Superior temporal gyrus (tissue), 1 donor: ENCODE data around the gene DYRK1A.
"Not testable (repeated sequence)": the region's sequence is repeated elsewhere in the genome, so short reads cannot be mapped to it uniquely, and the experiment has no call there.

ENCODE experiments used
- DNase-seq: peaks from one replicate; pipeline ENCODE4 v3.0.0-alpha.2; 2016; ENCODE audit errors: extremely low spot score

The DYRK1A gene

GRCh38 chr21:37366482-37367316 is at the start of gene DYRK1A:
DYRK1A (plus strand) TSS chr21:37366773; CDS start chr21:37420375, 53,602 bp downstream.
- peak; percentile 98 for DNase-seq

- DNase-seq = no peak
These were observed 47.0 kb upstream of the DYRK1A start for GRCh38 chr21:37319551-37319950.

DNA sequence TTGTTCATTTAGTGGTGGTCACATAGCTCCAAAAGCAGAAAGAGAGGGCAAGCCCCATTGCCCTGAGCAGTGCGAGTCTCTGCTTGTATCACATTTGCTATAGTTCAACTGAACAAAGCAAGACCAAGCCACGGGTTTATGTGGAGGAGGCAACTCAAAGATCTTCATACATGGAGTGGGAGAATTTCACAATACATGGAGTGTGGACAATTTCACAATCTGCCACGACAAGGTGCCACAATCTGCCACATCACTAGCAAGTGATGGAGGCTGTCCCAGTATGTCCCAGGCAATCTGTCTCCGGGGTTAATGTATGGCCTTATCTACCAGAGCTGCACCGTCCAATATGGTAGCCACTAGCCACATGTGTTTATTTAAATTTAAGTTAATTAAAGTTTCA is 44.5 kb upstream of the DYRK1A start:
- DNase-seq = no peak

GRCh38 chr21:37324558-37324957 is 42.0 kb upstream of the DYRK1A start:
- no peak for DNase-seq

DNA sequence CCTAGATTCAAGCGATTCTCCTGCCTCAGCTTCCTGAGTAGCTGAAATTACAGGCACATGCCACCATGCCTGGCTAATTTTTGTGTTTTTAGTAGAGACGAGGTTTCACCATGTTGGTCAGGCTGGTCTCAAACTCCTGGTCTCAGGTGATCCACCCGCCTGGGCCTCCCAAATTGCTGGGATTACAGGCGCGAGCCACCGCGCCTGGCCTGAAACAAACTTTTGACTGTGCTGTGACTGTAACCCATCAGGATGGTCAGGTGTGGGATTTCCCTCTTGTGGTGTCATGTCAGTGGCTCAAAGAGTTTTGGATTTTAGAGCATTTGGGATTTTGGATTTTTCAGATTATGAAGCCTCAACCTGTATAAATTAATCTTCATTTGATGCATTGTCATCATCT is 38.4 kb upstream of the DYRK1A start:
- not testable (repeated sequence) for DNase-seq

- DNase-seq = no peak
These were observed 35.2 kb upstream of the DYRK1A start for GRCh38 chr21:37331411-37331810.

DNA sequence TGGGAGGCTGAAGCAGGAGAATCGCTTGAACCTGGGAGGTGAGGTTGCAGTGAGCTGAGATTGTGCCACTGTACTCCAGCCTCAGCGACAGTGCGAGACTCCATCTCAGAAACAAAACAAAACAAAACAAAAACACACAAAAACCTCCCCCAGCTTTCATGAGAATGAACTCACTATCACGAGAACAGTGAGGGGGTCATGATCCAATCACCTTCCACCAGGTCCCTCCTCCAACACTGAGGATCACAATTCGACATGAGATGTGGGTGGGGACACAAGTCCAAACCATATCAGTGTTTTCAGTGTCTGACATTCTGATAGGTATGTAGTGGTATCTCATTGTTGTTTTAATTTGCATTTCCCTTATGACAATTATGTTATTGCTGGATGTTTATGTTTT is 31.5 kb upstream of the DYRK1A start:
- no peak for DNase-seq

DNA sequence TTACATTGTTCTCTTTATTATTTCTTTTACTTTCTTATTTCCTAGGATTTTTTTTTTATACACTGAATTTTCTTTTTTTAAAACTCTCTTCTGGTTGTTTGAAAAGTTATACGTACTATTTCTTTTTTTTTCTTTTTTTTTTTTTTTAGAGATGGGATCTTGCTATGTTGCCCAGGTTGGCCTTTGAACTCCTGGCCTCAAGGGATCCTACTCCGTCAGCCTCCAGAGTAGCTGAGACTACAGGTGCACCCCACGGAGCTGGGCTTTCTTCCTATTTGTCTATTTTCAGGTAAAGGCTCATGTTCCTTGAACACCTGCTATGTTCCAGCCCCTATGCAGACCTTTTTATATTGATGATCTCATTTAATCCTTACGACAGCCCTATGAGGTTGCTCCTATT is 29.4 kb upstream of the DYRK1A start:
- DNase-seq = no peak

DNA sequence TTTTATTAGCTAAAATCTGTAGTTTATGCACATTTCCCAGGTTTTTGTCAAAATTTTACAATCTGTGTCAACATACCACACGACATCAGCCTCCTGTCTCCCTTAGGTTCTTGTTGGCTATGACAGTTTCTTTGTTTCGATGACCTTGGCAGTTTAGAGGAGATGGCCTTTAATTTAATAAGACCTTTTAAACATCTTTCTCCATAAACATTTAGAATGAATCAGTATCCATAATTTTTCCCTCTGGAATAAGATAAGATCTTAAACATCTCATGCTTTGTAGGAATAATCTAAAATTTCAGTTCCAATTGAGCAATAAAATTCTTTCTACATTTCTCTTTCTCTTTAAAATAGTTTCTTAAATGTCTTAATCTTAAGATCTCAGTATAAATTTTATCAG is 28.7 kb upstream of the DYRK1A start:
- DNase-seq = no peak

DNA sequence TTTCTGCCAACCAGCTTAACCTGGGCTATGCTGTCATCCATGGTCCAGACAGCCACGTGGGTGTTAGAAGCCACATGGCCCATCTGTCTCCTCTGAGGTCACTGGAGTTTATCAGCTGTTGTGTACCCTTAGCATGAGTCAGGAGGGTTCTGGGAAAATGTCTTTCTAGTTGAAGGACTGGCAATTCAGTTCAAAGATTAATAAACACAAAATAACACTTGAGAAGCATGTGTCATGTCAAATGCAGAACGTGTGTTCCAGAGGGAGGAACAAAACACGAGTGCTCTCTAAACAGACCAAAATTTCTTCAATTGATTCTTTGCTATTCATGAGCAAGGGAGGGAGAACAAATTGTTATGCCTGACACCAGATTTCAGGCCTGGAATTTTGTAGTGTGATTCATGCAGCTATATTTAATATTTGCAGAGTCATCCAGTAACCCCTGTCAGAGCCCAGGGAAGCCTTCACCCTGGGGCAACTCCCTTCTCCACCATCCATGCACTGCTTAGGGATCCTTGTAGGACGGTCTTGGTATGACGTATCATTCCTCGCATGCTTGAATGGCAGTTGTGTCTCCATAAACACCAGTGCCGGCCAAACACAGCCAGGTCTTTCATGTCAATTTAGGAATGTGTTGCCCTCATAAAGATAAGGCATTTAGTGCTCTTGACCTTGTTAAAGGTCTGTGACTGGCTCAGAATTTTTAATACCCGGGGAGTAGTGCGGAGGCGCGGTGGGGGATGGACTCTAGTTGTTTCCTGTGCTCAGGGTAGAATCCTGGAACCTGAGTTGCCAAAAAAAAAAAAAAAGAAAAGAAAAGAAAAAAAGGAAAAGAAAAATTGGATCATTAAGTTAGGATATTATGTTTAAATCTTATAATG is 27.7 kb upstream of the DYRK1A start:
- no peak for DNase-seq

DNA sequence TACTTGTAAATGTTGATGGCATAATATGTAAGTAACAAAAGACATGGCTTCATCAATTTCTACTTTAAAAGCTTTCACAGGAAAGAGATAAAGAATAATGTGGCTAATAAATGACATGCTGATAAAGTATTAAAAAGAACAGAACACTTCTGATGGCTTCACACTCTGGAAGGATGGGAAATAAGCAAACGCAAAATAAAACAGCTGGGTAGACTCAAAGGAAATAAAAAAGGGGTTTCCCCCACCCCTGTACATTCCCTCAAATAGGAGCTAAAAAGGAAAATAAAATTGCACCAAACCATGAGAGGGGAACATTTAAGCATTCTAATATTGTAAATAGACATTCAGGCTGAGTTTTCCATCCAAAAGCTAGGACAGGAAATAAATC is 27.0 kb upstream of the DYRK1A start:
- DNase-seq = no peak

DNA sequence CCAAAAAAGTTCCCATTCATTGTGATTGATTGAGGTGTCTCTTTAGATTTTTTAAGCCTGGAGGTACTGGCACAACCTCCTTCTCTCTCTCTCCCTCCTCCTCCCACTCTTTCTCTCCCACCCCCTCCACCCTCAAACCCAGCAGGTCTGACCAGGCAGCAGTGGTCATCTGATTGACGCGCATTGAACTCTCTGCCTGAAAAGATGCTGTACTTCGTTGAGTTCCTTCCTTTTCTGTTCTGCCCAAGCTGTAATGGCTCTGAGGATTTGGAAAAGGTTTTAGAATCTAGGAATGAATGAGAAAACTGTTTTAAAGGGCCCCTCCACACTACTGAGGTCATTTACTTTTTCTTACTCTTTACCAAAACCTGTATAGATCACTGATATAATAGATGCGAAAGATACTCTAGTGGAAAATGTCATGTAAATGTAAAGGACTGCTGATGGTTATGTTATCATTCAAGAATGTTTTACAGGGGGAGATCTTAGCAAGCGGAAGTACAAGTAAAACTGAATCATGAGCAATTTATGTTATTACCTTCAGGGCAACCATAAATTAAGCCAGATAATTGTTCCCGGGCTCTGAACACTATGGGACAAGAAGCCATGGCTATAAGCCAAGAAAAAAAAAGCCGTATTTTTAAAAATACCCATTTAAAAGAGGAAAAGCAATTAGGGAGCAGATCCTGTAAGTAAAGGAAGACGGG is 25.2 kb upstream of the DYRK1A start:
- DNase-seq = no peak

GRCh38 chr21:37342046-37342632 is 24.4 kb upstream of the DYRK1A start:
- no peak for DNase-seq

GRCh38 chr21:37346841-37347430 is 19.6 kb upstream of the DYRK1A start:
- no peak for DNase-seq

GRCh38 chr21:37348664-37349063 is 17.9 kb upstream of the DYRK1A start:
- no peak for DNase-seq

DNA sequence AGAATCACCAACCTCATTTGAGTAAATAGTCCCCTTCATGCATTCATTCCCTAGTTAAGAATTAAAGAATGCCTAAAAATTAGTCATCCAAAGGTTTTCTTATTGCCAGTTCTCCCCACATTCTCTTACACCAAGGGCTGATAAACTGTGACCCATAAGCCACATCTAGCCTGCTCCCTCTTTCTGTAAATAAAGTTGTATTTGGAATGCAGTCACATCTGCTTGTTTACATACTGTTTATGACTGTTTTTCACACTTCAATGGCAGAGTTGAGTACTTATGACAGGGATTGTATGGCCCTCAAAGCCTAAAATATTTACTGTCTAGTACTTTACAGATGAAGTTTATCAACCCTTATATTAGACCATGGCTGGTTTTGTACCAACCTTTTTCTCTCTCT is 16.1 kb upstream of the DYRK1A start:
- DNase-seq = no peak

- no peak for DNase-seq
These were observed 9.9 kb upstream of the DYRK1A start for GRCh38 chr21:37356706-37357105.

- no peak for DNase-seq
These were observed 8.9 kb upstream of the DYRK1A start for GRCh38 chr21:37357691-37358090.

GRCh38 chr21:37358397-37358796 is 8.2 kb upstream of the DYRK1A start:
- DNase-seq = no peak

DNA sequence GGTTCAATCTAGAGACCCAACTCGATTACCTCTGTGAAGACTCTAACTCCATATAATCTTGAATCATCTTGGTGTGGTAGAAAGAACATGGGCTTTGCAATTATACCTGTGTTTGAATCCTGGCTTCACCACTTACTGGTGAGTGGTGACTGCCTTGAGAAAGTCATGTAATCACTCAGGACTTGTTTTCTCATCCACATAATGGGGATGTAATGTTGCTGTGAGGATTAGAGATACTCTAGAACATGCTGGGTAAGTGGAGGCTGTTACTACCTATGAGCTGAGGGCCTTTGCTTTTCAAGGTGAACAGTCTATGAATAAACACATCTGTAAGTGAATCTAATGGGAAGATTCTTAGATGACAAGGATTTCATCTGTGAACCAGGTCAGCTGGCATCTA is 2.6 kb upstream of the DYRK1A start:
- no peak for DNase-seq

DNA sequence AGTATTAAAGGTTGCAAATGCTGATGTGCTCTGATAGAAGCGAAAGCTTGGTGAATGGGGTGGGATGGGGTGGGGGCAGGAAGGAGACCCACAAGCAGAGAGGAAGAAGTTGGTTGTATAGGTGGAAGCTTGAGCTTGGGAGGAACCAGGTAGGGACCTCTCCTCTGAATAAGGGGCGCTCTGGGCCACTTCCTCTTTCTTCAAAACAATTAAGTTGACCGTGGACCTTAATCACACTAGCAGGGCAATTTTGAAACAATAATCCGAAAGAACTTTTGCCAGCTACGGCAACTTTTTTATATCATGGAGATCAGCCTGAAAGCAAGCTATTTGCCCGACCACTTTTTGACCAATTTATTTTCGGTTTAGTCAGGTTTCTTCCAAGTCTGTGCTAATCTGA is 1.9 kb upstream of the DYRK1A start:
- DNase-seq = no peak
